CD4-positive, alpha-beta T cell (primary cell): ENCODE data around the gene KIF20A. TPM values are rescaled to one million over a fixed set of nuclear protein-coding genes. Genes with fewer than 3 reads are reported as not detected.

Experiments used
- ATAC-seq: fragments of 200-7000 bp; cut with Tn5 transposase; one replicate; pipeline ENCODE4 v1.10.0; 2022; ENCODE audit warnings: mild to moderate bottlenecking; ENCODE audit not compliant: poor library complexity
- CTCF ChIA-PET: fragments of 350-600 bp; sonication (Branson Sonifier 250); formaldehyde crosslinking; loops from one replicate; lab custom pipeline; 2021; ENCODE audit warnings: antibody characterized with exemption, inconsistent platforms; lab: Charles Lee
- POLR2A ChIA-PET: fragments of 350-600 bp; sonication (Branson Sonifier 250); formaldehyde crosslinking; loops from one replicate; lab custom pipeline; 2021; ENCODE audit warnings: antibody characterized with exemption, inconsistent platforms; lab: Charles Lee
- DNase-seq, 14 experiments: peaks; one replicate each; pipeline ENCODE4 v3.0.0-alpha.2; 2013 to 2020; ENCODE audit warnings: mixed read lengths in 2 of 14
- H3K27ac ChIP-seq, 2 donors: one replicate each; pipeline versions ENCODE4 v1.5.1 to v1.7.0; 2013; ENCODE audit warnings: low read length in 2 of 2, low read depth in 1 of 2, mild to moderate bottlenecking in 1 of 2
- H3K27me3 ChIP-seq, 2 experiments: 1 replicate in 1 of 2; 2 replicates in 1 of 2; pipeline versions ENCODE4 v1.6.1 to v1.7.0; 2013; ENCODE audit warnings: low read length in 2 of 2, control low read depth in 1 of 2, mild to moderate bottlenecking in 1 of 2, moderate library complexity in 1 of 2; ENCODE audit not compliant: insufficient read depth in 2 of 2, control insufficient read depth in 1 of 2
- H3K36me3 ChIP-seq: one replicate; pipeline ENCODE4 v1.6.1; 2013; ENCODE audit warnings: low read length, control low read depth; ENCODE audit not compliant: insufficient read depth
- H3K4me1 ChIP-seq: one replicate; pipeline ENCODE4 v1.6.1; 2013; ENCODE audit warnings: low read length, control low read depth; ENCODE audit not compliant: insufficient read depth
- H3K4me3 ChIP-seq: one replicate; pipeline ENCODE4 v1.5.1; 2013; ENCODE audit warnings: mild to moderate bottlenecking, low read length, moderate library complexity
- H3K9me3 ChIP-seq, 2 experiments: 1 replicate in 1 of 2; 2 replicates in 1 of 2; pipeline versions ENCODE4 v1.6.1 to v1.7.0; 2013; ENCODE audit warnings: low read length in 2 of 2, mild to moderate bottlenecking in 2 of 2, control low read depth in 1 of 2, moderate library complexity in 1 of 2; ENCODE audit not compliant: control insufficient read depth in 1 of 2, insufficient read depth in 1 of 2
- H3K27ac Mint-ChIP-seq: one replicate; pipeline ENCODE4 v1.8.0; 2020; ENCODE audit warnings: mixed read lengths
- H3K27me3 Mint-ChIP-seq: one replicate; pipeline ENCODE4 v1.8.0; 2021; ENCODE audit warnings: mixed read lengths
- H3K36me3 Mint-ChIP-seq: one replicate; pipeline ENCODE4 v1.8.0; 2021; ENCODE audit warnings: low read depth, mixed read lengths
- H3K4me1 Mint-ChIP-seq: one replicate; pipeline ENCODE4 v1.8.0; 2021; ENCODE audit warnings: low read depth, mixed read lengths
- H3K4me3 Mint-ChIP-seq: one replicate; pipeline ENCODE4 v1.8.0; 2020; ENCODE audit warnings: mild to moderate bottlenecking, mixed read lengths
- H3K9me3 Mint-ChIP-seq: one replicate; pipeline ENCODE4 v1.8.0; 2020; ENCODE audit warnings: mixed read lengths
- intact Hi-C, 2 experiments: fragments of 100-400 bp; cut with DNase I in 1 of 2; cut with micrococcal nuclease in 1 of 2; formaldehyde crosslinking; loops; one replicate each; pipeline versions ENCODE4 v1.15.1 to v1.9.0; 2023 to 2025; cut with DNase I, micrococcal nuclease
- total RNA-seq, 174 experiments: library from RNA in 2 of 174; stranded (reverse) in 2 of 174; gene quantifications; one replicate each; pipeline ENCODE4 v1.2.3 and lab custom pipeline; 2021 to 2026
- TF ChIP-seq, protein P1 (sequence below): fragments of 200-600 bp; IDR thresholded peaks from one replicate; pipeline ENCODE4 v1.8.0; 2022; ENCODE audit warnings: antibody characterized with exemption, mild to moderate bottlenecking

Gene KIF20A
- total RNA-seq, 2 experiments from 2014 or later: not detected

DNA sequence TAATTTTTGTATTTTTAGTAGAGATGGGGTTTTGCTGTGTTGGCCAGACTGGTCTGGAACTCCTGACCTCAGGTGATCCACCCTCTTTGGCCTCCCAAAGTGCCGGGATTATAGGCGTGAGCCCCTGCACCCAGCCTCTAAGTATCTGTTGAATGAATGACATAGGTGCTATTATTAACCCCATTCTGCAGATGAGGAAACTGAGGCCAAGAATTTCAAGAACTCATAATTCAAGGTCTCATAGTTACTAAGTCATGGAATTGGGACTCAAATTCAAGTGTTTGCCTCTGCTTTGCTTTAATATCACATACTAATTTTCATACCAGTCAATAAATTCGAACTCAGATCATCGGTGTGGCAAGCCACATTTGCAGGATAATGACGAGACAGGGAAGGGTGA lies 1.9 kb downstream of the KIF20A start:
- Mint-ChIP-seq H3K27me3 (no peaks in the 10 kb centered on the region), H3K27ac (no peak overlapping the region), H3K9me3 (no peaks in the 10 kb centered on the region), H3K36me3 (peaks cover 7% of the 10 kb centered on the region), H3K4me1 (peaks cover 9% of the 10 kb centered on the region), H3K4me3 (no peak overlapping the region)
- Histone ChIP-seq H3K36me3 (peaks cover 7% of the 10 kb centered on the region), H3K4me3 (no peak overlapping the region), H3K27ac (no peak overlapping the region), H3K9me3 (no peaks in the 10 kb centered on the region), H3K27me3 (no peaks in the 10 kb centered on the region), H3K4me1 (peaks cover 27% of the 10 kb centered on the region)
- intact Hi-C loops: loop anchor here in 1 of 2 experiments (5.0 to 10.0 kb wide), 2 partner anchors 326 to 364 kb away; partner anchors contain the start of gene ETF1
- POLR2A ChIA-PET: no interaction called here
- DNase-seq (no peak), ATAC-seq (no peak)
- CTCF ChIA-PET: interaction anchor here (1.4 kb wide), 1 partner anchor 171 kb away, joined by 6 read pairs; the partner anchor contains the start of gene KDM3B
- TF ChIP-seq, protein P1, sequence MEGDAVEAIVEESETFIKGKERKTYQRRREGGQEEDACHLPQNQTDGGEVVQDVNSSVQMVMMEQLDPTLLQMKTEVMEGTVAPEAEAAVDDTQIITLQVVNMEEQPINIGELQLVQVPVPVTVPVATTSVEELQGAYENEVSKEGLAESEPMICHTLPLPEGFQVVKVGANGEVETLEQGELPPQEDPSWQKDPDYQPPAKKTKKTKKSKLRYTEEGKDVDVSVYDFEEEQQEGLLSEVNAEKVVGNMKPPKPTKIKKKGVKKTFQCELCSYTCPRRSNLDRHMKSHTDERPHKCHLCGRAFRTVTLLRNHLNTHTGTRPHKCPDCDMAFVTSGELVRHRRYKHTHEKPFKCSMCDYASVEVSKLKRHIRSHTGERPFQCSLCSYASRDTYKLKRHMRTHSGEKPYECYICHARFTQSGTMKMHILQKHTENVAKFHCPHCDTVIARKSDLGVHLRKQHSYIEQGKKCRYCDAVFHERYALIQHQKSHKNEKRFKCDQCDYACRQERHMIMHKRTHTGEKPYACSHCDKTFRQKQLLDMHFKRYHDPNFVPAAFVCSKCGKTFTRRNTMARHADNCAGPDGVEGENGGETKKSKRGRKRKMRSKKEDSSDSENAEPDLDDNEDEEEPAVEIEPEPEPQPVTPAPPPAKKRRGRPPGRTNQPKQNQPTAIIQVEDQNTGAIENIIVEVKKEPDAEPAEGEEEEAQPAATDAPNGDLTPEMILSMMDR: no peak

DNA sequence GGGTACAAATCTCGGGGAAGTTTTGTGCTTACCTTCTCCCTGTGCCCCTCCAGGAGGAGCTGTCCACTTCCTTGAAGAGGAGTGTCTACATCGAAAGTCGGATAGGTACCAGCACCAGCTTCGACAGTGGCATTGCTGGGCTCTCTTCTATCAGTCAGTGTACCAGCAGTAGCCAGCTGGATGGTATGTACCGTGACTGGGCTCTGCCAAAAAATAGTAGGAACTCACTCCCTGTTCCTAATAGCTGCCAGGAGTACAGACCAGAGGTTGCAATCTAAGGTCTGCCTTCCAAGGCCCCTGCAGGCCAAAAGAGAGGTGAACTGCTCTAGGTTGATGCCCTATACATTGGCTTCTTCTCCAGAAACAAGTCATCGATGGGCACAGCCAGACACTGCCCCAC lies 3.9 kb downstream of the KIF20A start:
- ChIA-PET CTCF (no interaction called here), POLR2A (no interaction called here)
- Mint-ChIP-seq H3K4me1 (peaks cover 4% of the 10 kb centered on the region), H3K27ac (no peak overlapping the region), H3K27me3 (no peaks in the 10 kb centered on the region), H3K36me3 (peaks cover 12% of the 10 kb centered on the region), H3K4me3 (no peak overlapping the region), H3K9me3 (no peaks in the 10 kb centered on the region)
- H3K4me3 ChIP-seq: no peak overlapping the region
- H3K9me3 ChIP-seq: no peaks in the 10 kb centered on the region
- intact Hi-C loops: loop anchor here in 1 of 2 experiments (5.0 to 10.0 kb wide), 2 partner anchors 324 to 362 kb away; partner anchors contain the start of gene ETF1
- TF ChIP-seq, protein P1: no peak
- no peak overlapping the region for H3K27ac ChIP-seq
- no peaks in the 10 kb centered on the region for H3K27me3 ChIP-seq
- DNase-seq: no peak
- H3K36me3 ChIP-seq: peaks cover 14% of the 10 kb centered on the region
- no peak for ATAC-seq
- peaks cover 15% of the 10 kb centered on the region for H3K4me1 ChIP-seq

- Mint-ChIP-seq H3K9me3 (no peaks in the 10 kb centered on the region), H3K27me3 (no peaks in the 10 kb centered on the region), H3K36me3 (peaks cover 42% of the 10 kb centered on the region), H3K27ac (no peak overlapping the region), H3K4me3 (no peak overlapping the region), H3K4me1 (no peaks in the 10 kb centered on the region)
- ChIA-PET POLR2A (interaction anchor here (1.4 kb wide), 1 partner anchor 27 kb away, joined by 3 read pairs; the partner anchor contains the start of gene CDC23), CTCF (no interaction called here)
- Histone ChIP-seq H3K4me3 (no peak overlapping the region), H3K4me1 (no peaks in the 10 kb centered on the region), H3K9me3 (no peaks in the 10 kb centered on the region), H3K36me3 (peaks cover 38% of the 10 kb centered on the region), H3K27ac (no peak overlapping the region), H3K27me3 (no peaks in the 10 kb centered on the region)
- DNase-seq (no peak), ATAC-seq (no peak)
- TF ChIP-seq, protein P1: no peak
- intact Hi-C loops: loop anchor here in 1 of 2 experiments (10.0 kb wide), 1 partner anchor 359 kb away; the partner anchor contains the start of gene ETF1
Observed at GRCh38 chr5:138186002-138186447, 7.1 kb downstream of the KIF20A start.
